DOHH2 (cell line): ENCODE data around the gene GRIA3.

ENCODE experiments used
- H3F3A ChIP-seq: fragments of 200-600 bp; sonication (generic), shearing (Covaris generic); 2 replicates; pipeline ENCODE4 v1.6.0; 2016; ENCODE audit warnings: antibody characterized with exemption, mild to moderate bottlenecking; ENCODE audit not compliant: control insufficient read depth, insufficient read depth
- H3K27ac ChIP-seq: fragments of 200-600 bp; sonication (generic); 2 replicates; pipeline ENCODE4 v1.5.1; 2014; ENCODE audit warnings: low read depth, mild to moderate bottlenecking, low read length, moderate library complexity
- H3K27me3 ChIP-seq: fragments of 200-600 bp; sonication (generic); 2 replicates; pipeline ENCODE4 v1.6.1; 2014; ENCODE audit warnings: mild to moderate bottlenecking, low read length, mixed read lengths; ENCODE audit not compliant: control insufficient read depth
- H3K36me3 ChIP-seq: fragments of 200-600 bp; sonication (generic); 2 replicates; pipeline ENCODE4 v1.6.1; 2014; ENCODE audit warnings: mild to moderate bottlenecking, low read length, moderate library complexity, mixed read lengths; ENCODE audit not compliant: control insufficient read depth
- H3K4me1 ChIP-seq: fragments of 200-600 bp; sonication (generic); 2 replicates; pipeline ENCODE4 v1.6.1; 2014; ENCODE audit warnings: mild to moderate bottlenecking, low read length, mixed read lengths; ENCODE audit not compliant: control insufficient read depth
- H3K4me2 ChIP-seq: fragments of 200-600 bp; sonication (generic); 2 replicates; pipeline ENCODE4 v1.6.0; 2014; ENCODE audit warnings: mild to moderate bottlenecking, low read length, moderate library complexity
- H3K4me3 ChIP-seq: fragments of 200-600 bp; sonication (generic); 2 replicates; pipeline ENCODE4 v1.5.1; 2014; ENCODE audit warnings: mild to moderate bottlenecking, low read length, mixed read lengths
- H3K79me2 ChIP-seq: fragments of 200-600 bp; sonication (generic); 2 replicates; pipeline ENCODE4 v1.6.1; 2014; ENCODE audit warnings: mild to moderate bottlenecking, low read length, mixed read lengths; ENCODE audit not compliant: control insufficient read depth
- H3K9me2 ChIP-seq: fragments of 200-600 bp; sonication (generic); replicated peaks from 2 replicates; pipeline ENCODE4 v1.6.1; 2014; ENCODE audit warnings: mild to moderate bottlenecking, low read length, mixed read lengths; ENCODE audit not compliant: control insufficient read depth
- H3K9me3 ChIP-seq: fragments of 200-600 bp; sonication (generic); 2 replicates; pipeline ENCODE4 v1.6.1; 2014; ENCODE audit warnings: antibody characterized with exemption, low read length, mixed read lengths; ENCODE audit not compliant: control insufficient read depth, insufficient read depth
- H4K20me1 ChIP-seq: fragments of 200-600 bp; sonication (generic); 2 replicates; pipeline ENCODE4 v1.6.0; 2014; ENCODE audit warnings: low read depth, mild to moderate bottlenecking, antibody characterized with exemption, low read length, moderate library complexity; ENCODE audit not compliant: control insufficient read depth, insufficient read depth
- CTCF ChIP-seq: fragments of 200-600 bp; sonication (generic); IDR thresholded peaks from one replicate; pipeline ENCODE4 v1.5.1; 2014; ENCODE audit warnings: antibody characterized with exemption, mild to moderate bottlenecking, low read depth, low read length; ENCODE audit not compliant: poor library complexity, severe bottlenecking
- EZH2phosphoT487 ChIP-seq: fragments of 200-600 bp; sonication (generic); IDR thresholded peaks from 2 replicates; pipeline ENCODE4 v1.6.1; 2017; ENCODE audit warnings: borderline replicate concordance, mild to moderate bottlenecking, antibody characterized with exemption, low read length, moderate library complexity, mixed read lengths

Gene GRIA3

GRCh38 chrX:123336666-123337065 lies 152.6 kb downstream of the GRIA3 start:
- H3K9me3 ChIP-seq, result no peaks in the 10 kb centered on the region
- no peak overlapping the region for H3K4me3 ChIP-seq
- H3K27ac ChIP-seq, result no peak overlapping the region
- TF ChIP-seq EZH2phosphoT487, result no peak
- no peak for TF ChIP-seq CTCF
- no peaks in the 10 kb centered on the region for H4K20me1 ChIP-seq
- H3K4me1 ChIP-seq, result no peaks in the 10 kb centered on the region
- H3K79me2 ChIP-seq, result no peaks in the 10 kb centered on the region
- H3F3A ChIP-seq, result no peaks in the 10 kb centered on the region
- no peaks in the 10 kb centered on the region for H3K27me3 ChIP-seq
- H3K36me3 ChIP-seq, result no peaks in the 10 kb centered on the region
- no peaks in the 10 kb centered on the region for H3K9me2 ChIP-seq
- H3K4me2 ChIP-seq, result no peak overlapping the region

GRCh38 chrX:123337886-123338639 lies 154.0 kb downstream of the GRIA3 start:
- Histone ChIP-seq H3K4me2 (no peak overlapping the region), H3K36me3 (no peaks in the 10 kb centered on the region), H3K27me3 (no peaks in the 10 kb centered on the region), H3K9me2 (no peaks in the 10 kb centered on the region), H3K79me2 (no peaks in the 10 kb centered on the region), H3F3A (no peaks in the 10 kb centered on the region), H3K9me3 (no peaks in the 10 kb centered on the region), H4K20me1 (no peaks in the 10 kb centered on the region), H3K4me3 (no peak overlapping the region), H3K27ac (no peak overlapping the region), H3K4me1 (no peaks in the 10 kb centered on the region)
- TF ChIP-seq CTCF (no peak), EZH2phosphoT487 (no peak)

GRCh38 chrX:123339221-123339905 lies 155.3 kb downstream of the GRIA3 start:
- no peak overlapping the region for H3K27ac ChIP-seq
- no peaks in the 10 kb centered on the region for H3K27me3 ChIP-seq
- H3K9me2 ChIP-seq, result no peaks in the 10 kb centered on the region
- H4K20me1 ChIP-seq, result no peaks in the 10 kb centered on the region
- H3K36me3 ChIP-seq, result no peaks in the 10 kb centered on the region
- H3K4me1 ChIP-seq, result no peaks in the 10 kb centered on the region
- H3K4me2 ChIP-seq, result no peak overlapping the region
- no peaks in the 10 kb centered on the region for H3F3A ChIP-seq
- no peaks in the 10 kb centered on the region for H3K9me3 ChIP-seq
- H3K4me3 ChIP-seq, result no peak overlapping the region
- no peak for TF ChIP-seq EZH2phosphoT487
- TF ChIP-seq CTCF, result no peak
- no peaks in the 10 kb centered on the region for H3K79me2 ChIP-seq
